Keratinocyte (primary cell): ENCODE measurements around the gene GRK5.

Experiments used
- CTCF ChIP-seq, 3 experiments: IDR thresholded peaks in 1 of 3; conservative IDR thresholded peaks in 1 of 3; optimal IDR thresholded peaks in 1 of 3; 2 replicates in 2 of 3; 3 replicates in 1 of 3; pipeline versions ENCODE3 to v1.5.1; 2011; ENCODE audit warnings: low read length in 3 of 3, mild to moderate bottlenecking in 3 of 3, moderate library complexity in 2 of 3, control low read depth in 1 of 3, inconsistent platforms in 1 of 3; ENCODE audit not compliant: insufficient read depth in 2 of 3; ENCODE audit errors: extremely low read depth in 1 of 3
- EZH2 ChIP-seq: IDR thresholded peaks from one replicate; pipeline ENCODE4 v1.6.1; 2012; ENCODE audit warnings: inconsistent platforms, mild to moderate bottlenecking, low read length, moderate library complexity

DNA sequence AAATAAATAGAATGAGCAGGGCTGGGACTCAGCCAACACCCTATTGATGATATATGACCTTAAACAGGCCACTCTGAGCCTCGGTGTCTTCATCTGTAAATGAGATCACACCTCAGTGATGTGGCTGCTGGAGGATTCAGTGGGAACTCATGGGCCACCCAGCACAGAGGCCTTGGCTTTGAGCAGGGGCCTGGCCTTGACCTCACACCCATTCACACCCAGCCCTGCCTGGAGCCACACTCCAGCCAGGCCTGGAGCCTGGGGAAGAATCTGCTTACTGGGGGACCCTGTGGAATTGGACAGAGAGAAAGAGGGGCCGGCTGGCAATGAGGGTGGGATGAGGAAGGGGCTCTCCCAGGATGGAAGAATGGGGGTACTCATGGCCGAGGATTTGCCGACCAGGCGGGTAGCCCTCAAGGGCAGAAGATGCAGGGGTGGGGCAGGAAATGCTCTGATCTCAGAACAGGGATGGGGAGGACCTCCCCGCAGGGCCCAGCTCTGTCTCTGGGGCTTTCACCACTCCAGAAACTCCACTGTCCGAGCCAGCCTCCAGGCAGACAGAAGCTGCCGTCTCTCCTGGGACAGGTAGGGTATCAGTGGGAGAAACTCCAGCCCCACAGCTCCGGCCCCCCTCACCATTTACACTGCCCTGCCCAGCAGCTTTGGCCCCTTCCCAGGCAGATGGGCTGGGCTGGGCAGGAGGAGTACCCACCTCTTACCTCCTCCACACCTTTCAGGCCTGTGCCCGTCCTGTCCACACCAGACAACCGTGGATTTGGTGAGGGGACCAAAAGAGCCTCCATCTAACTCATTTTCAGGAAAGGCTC, 253.2 kb downstream of the GRK5 start:
- TF ChIP-seq CTCF (optimal IDR thresholded peaks at IDR 0.05 in 1 of 3, IDR thresholded peaks at IDR 0.05 in 1 of 3, conservative IDR thresholded peaks at IDR 0.05 in 1 of 3; ENCODE audit: extremely low read depth in 1 of 3, insufficient read depth in 2 of 3, low read length in 3 of 3) = no peak
- TF ChIP-seq EZH2 = no peak
